WTC11 (cell line): ENCODE measurements around the gene LAMTOR1. TPM values are rescaled to one million over a fixed set of nuclear protein-coding genes. Genes with fewer than 3 reads are reported as not detected.

Experiments
- ATAC-seq: fragments of 200-7000 bp; cut with Tn5 transposase; 2 replicates; pipeline ENCODE4 v1.10.0; 2021; ENCODE audit warnings: mild to moderate bottlenecking, moderate library complexity
- CTCF ChIA-PET: fragments of 300-600 bp; sonication (Branson Sonifier 250); formaldehyde crosslinking; loops from one replicate; lab custom pipeline; 2021; ENCODE audit warnings: antibody characterized with exemption; lab: Charles Lee
- POLR2A ChIA-PET: fragments of 350-600 bp; sonication (Branson Sonifier 250); formaldehyde crosslinking; loops from one replicate; lab custom pipeline; 2021; ENCODE audit warnings: antibody characterized with exemption; lab: Charles Lee
- DNase-seq: peaks from one replicate; pipeline ENCODE4 v3.0.0; 2021; ENCODE audit warnings: low spot score
- H3K27ac Mint-ChIP-seq: 2 replicates; pipeline ENCODE4 v1.8.0; 2021; ENCODE audit warnings: mixed read lengths
- H3K27me3 Mint-ChIP-seq: 2 replicates; pipeline ENCODE4 v1.8.0; 2021; ENCODE audit warnings: low read depth, mild to moderate bottlenecking, moderate library complexity, mixed read lengths
- H3K36me3 Mint-ChIP-seq: 2 replicates; pipeline ENCODE4 v1.8.0; 2021; ENCODE audit warnings: mixed read lengths
- H3K4me1 Mint-ChIP-seq: 2 replicates; pipeline ENCODE4 v1.8.0; 2022; ENCODE audit warnings: mixed read lengths
- H3K4me3 Mint-ChIP-seq: 2 replicates; pipeline ENCODE4 v1.8.0; 2021; ENCODE audit warnings: mild to moderate bottlenecking, moderate library complexity, mixed read lengths
- H3K9me3 Mint-ChIP-seq: 2 replicates; pipeline ENCODE4 v1.8.0; 2021; ENCODE audit warnings: mixed read lengths
- CBFB ChIP-seq: sonication (generic); formaldehyde crosslinking; IDR thresholded peaks from 2 replicates; pipeline ENCODE4 v1.8.1; 2022; ENCODE audit warnings: mild to moderate bottlenecking, low read depth, missing genetic modification reagents
- CREB1 ChIP-seq: sonication (generic); formaldehyde crosslinking; IDR thresholded peaks from 2 replicates; pipeline ENCODE4 v1.8.0; 2023; ENCODE audit warnings: mild to moderate bottlenecking, missing genetic modification reagents
- GRHL2 ChIP-seq: fragments of 250-450 bp; sonication (Bioruptor Pico); IDR thresholded peaks from 2 replicates; pipeline ENCODE4 v1.8.0; 2022; ENCODE audit warnings: mild to moderate bottlenecking, moderate library complexity; ENCODE audit not compliant: insufficient replicate concordance, severe bottlenecking
- HMGA2 ChIP-seq: fragments of 250-450 bp; sonication (Bioruptor Pico); IDR thresholded peaks from 2 replicates; pipeline ENCODE4 v1.4.0; 2021; ENCODE audit warnings: mild to moderate bottlenecking, moderate library complexity
- KAT7 ChIP-seq: sonication (generic); formaldehyde crosslinking; IDR thresholded peaks from 2 replicates; pipeline ENCODE4 v1.8.1; 2023; ENCODE audit warnings: missing genetic modification reagents, mild to moderate bottlenecking, borderline replicate concordance
- NFYB ChIP-seq: sonication (generic); formaldehyde crosslinking; conservative IDR thresholded peaks from 2 replicates; pipeline ENCODE4 v1.8.0; 2022; ENCODE audit warnings: low read depth, missing genetic modification reagents
- NR3C1 ChIP-seq: sonication (generic); formaldehyde crosslinking; conservative IDR thresholded peaks from 2 replicates; pipeline ENCODE4 v1.8.1; 2023; ENCODE audit warnings: low read depth, mild to moderate bottlenecking, missing genetic modification reagents
- SOX15 ChIP-seq: fragments of 250-450 bp; sonication (Bioruptor Pico); IDR thresholded peaks from 2 replicates; pipeline ENCODE4 v1.9.0; 2021; ENCODE audit warnings: mild to moderate bottlenecking
- ZNF263 ChIP-seq: sonication (generic); formaldehyde crosslinking; IDR thresholded peaks from 2 replicates; pipeline ENCODE4 v1.8.1; 2022; ENCODE audit warnings: low read depth, mild to moderate bottlenecking, moderate library complexity, missing genetic modification reagents
- ZNF396 ChIP-seq: fragments of 250-450 bp; sonication (Bioruptor Pico); IDR thresholded peaks from 2 replicates; pipeline ENCODE4 v1.8.0; 2021; ENCODE audit warnings: mild to moderate bottlenecking, moderate library complexity, borderline replicate concordance
- ZNF423 ChIP-seq: fragments of 250-450 bp; sonication (Bioruptor Pico); IDR thresholded peaks from 2 replicates; pipeline ENCODE4 v2.1.2; 2022; ENCODE audit warnings: mild to moderate bottlenecking, moderate library complexity
- total RNA-seq: library from RNA; stranded (reverse); gene quantifications from 3 replicates; pipeline ENCODE4 v1.2.3, GENCODE V29; 2021
- TF ChIP-seq, protein P1 (sequence below): sonication (generic); formaldehyde crosslinking; IDR thresholded peaks from 2 replicates; pipeline ENCODE4 v1.8.0; 2022; ENCODE audit warnings: mild to moderate bottlenecking, missing genetic modification reagents
- TF ChIP-seq, protein P2 (sequence below): fragments of 250-450 bp; sonication (Bioruptor Pico); IDR thresholded peaks from 2 replicates; pipeline ENCODE4 v1.9.0; 2021; ENCODE audit warnings: moderate library complexity, mild to moderate bottlenecking, inconsistent platforms, borderline replicate concordance
- TF ChIP-seq, protein P3 (sequence below): sonication (generic); formaldehyde crosslinking; IDR thresholded peaks from 2 replicates; pipeline ENCODE4 v1.8.1; 2022; ENCODE audit warnings: missing genetic modification reagents, borderline replicate concordance
- TF ChIP-seq, protein P4 (sequence below): sonication (generic); formaldehyde crosslinking; IDR thresholded peaks from 2 replicates; pipeline ENCODE4 v1.8.1; 2023; ENCODE audit warnings: mild to moderate bottlenecking, moderate library complexity, missing genetic modification reagents
- TF ChIP-seq, protein P5 (sequence below): sonication (generic); formaldehyde crosslinking; IDR thresholded peaks from 2 replicates; pipeline ENCODE4 v1.8.1; 2023; ENCODE audit warnings: mild to moderate bottlenecking, missing genetic modification reagents
- TF ChIP-seq, protein P6 (sequence below): sonication (generic); formaldehyde crosslinking; IDR thresholded peaks from 2 replicates; pipeline ENCODE4 v1.8.0; 2023; ENCODE audit warnings: missing genetic modification reagents
- TF ChIP-seq, protein P7 (sequence below): fragments of 250-450 bp; sonication (Bioruptor Pico); IDR thresholded peaks from 2 replicates; pipeline ENCODE4 v2.1.2; 2022; ENCODE audit warnings: mild to moderate bottlenecking, moderate library complexity
- TF ChIP-seq, protein P8 (sequence below): fragments of 200-600 bp; IDR thresholded peaks from 2 replicates; pipeline ENCODE4 v1.8.0; 2022; ENCODE audit warnings: antibody characterized with exemption

LAMTOR1 gene
- total RNA-seq, 1 experiment from 2014 or later: 79.4 TPM

DNA sequence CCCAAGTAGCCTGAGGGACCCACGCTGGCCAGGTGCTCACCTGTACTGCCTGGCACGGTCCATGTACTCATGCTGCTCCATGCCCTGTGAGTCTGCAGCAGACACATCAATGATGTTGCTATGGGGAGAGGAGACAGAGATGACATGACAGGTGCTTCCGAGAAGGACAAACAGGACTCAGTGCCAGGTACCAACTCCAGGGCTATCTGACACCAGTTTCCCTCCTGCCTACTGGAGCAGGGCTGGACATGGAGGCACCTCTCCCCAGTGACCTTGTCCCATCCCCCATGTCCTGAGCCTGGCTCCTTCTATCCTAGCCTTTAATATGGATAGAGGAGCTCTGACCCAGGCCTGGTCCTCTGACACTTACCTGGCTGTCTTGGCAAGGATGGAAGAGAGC is 4.4 kb downstream of the LAMTOR1 start:
- TF ChIP-seq CBFB (CRISPR knock-in tag) (no peak), ZNF396 (CRISPR knock-in tag) (no peak), KAT7 (CRISPR knock-in tag) (no peak), CREB1 (CRISPR knock-in tag) (no peak), ZNF423 (CRISPR knock-in tag) (no peak), SOX15 (CRISPR knock-in tag) (no peak), ZNF263 (no peak), GRHL2 (CRISPR knock-in tag) (no peak), NFYB (no peak), NR3C1 (no peak)
- TF ChIP-seq, protein P1, sequence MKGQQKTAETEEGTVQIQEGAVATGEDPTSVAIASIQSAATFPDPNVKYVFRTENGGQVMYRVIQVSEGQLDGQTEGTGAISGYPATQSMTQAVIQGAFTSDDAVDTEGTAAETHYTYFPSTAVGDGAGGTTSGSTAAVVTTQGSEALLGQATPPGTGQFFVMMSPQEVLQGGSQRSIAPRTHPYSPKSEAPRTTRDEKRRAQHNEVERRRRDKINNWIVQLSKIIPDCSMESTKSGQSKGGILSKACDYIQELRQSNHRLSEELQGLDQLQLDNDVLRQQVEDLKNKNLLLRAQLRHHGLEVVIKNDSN (CRISPR knock-in tag): no peak
- TF ChIP-seq, protein P2, sequence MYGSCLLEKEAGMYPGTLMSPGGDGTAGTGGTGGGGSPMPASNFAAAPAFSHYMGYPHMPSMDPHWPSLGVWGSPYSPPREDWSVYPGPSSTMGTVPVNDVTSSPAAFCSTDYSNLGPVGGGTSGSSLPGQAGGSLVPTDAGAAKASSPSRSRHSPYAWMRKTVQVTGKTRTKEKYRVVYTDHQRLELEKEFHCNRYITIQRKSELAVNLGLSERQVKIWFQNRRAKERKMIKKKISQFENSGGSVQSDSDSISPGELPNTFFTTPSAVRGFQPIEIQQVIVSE (CRISPR knock-in tag): no peak
- TF ChIP-seq, protein P3, sequence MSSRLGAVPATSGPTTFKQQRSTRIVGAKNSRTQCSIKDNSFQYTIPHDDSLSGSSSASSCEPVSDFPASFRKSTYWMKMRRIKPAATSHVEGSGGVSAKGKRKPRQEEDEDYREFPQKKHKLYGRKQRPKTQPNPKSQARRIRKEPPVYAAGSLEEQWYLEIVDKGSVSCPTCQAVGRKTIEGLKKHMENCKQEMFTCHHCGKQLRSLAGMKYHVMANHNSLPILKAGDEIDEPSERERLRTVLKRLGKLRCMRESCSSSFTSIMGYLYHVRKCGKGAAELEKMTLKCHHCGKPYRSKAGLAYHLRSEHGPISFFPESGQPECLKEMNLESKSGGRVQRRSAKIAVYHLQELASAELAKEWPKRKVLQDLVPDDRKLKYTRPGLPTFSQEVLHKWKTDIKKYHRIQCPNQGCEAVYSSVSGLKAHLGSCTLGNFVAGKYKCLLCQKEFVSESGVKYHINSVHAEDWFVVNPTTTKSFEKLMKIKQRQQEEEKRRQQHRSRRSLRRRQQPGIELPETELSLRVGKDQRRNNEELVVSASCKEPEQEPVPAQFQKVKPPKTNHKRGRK (CRISPR knock-in tag): no peak
- TF ChIP-seq, protein P4, sequence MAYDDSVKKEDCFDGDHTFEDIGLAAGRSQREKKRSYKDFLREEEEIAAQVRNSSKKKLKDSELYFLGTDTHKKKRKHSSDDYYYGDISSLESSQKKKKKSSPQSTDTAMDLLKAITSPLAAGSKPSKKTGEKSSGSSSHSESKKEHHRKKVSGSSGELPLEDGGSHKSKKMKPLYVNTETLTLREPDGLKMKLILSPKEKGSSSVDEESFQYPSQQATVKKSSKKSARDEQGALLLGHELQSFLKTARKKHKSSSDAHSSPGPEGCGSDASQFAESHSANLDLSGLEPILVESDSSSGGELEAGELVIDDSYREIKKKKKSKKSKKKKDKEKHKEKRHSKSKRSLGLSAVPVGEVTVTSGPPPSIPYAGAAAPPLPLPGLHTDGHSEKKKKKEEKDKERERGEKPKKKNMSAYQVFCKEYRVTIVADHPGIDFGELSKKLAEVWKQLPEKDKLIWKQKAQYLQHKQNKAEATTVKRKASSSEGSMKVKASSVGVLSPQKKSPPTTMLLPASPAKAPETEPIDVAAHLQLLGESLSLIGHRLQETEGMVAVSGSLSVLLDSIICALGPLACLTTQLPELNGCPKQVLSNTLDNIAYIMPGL (CRISPR knock-in tag): no peak
- TF ChIP-seq, protein P5, sequence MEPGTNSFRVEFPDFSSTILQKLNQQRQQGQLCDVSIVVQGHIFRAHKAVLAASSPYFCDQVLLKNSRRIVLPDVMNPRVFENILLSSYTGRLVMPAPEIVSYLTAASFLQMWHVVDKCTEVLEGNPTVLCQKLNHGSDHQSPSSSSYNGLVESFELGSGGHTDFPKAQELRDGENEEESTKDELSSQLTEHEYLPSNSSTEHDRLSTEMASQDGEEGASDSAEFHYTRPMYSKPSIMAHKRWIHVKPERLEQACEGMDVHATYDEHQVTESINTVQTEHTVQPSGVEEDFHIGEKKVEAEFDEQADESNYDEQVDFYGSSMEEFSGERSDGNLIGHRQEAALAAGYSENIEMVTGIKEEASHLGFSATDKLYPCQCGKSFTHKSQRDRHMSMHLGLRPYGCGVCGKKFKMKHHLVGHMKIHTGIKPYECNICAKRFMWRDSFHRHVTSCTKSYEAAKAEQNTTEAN: no peak
- TF ChIP-seq, protein P6, sequence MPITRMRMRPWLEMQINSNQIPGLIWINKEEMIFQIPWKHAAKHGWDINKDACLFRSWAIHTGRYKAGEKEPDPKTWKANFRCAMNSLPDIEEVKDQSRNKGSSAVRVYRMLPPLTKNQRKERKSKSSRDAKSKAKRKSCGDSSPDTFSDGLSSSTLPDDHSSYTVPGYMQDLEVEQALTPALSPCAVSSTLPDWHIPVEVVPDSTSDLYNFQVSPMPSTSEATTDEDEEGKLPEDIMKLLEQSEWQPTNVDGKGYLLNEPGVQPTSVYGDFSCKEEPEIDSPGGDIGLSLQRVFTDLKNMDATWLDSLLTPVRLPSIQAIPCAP (CRISPR knock-in tag): no peak
- TF ChIP-seq, protein P7, sequence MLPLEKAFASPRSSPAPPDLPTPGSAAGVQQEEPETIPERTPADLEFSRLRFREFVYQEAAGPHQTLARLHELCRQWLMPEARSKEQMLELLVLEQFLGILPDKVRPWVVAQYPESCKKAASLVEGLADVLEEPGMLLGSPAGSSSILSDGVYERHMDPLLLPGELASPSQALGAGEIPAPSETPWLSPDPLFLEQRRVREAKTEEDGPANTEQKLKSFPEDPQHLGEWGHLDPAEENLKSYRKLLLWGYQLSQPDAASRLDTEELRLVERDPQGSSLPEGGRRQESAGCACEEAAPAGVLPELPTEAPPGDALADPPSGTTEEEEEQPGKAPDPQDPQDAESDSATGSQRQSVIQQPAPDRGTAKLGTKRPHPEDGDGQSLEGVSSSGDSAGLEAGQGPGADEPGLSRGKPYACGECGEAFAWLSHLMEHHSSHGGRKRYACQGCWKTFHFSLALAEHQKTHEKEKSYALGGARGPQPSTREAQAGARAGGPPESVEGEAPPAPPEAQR (CRISPR knock-in tag): no peak
- ATAC-seq (no peak), DNase-seq (no peak)
- Mint-ChIP-seq H3K27ac (no peak overlapping the region), H3K36me3 (peaks cover 22% of the 10 kb centered on the region), H3K27me3 (no peaks in the 10 kb centered on the region), H3K4me1 (peaks cover 19% of the 10 kb centered on the region), H3K9me3 (no peaks in the 10 kb centered on the region), H3K4me3 (no peak overlapping the region)
- ChIA-PET CTCF (interaction anchor here (2.1 kb wide), 1 partner anchor 73 kb away, joined by 10 read pairs; no protein-coding TSS in a partner anchor), POLR2A (no interaction called here)

DNA sequence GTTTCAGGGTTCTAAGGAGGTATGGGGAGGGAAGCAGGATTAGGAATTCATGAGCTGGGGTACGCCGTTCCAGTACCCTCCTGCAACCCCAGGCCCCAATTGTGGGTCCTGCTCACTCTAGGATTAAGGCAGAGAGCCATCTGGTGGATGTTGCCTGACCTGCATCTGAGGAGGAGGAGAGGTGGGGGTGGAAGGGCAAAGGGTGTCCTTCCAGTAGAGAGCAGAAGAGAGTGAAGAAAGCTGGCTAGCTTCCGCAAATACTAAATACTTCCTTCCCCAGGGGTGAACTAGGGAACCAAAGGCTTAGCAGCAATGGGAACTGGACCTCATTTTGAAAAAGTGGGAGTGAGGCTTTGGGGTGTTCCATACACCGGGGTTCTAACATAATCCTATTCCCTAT is 11.8 kb downstream of the LAMTOR1 start:
- TF ChIP-seq HMGA2: no peak
- TF ChIP-seq, protein P8, sequence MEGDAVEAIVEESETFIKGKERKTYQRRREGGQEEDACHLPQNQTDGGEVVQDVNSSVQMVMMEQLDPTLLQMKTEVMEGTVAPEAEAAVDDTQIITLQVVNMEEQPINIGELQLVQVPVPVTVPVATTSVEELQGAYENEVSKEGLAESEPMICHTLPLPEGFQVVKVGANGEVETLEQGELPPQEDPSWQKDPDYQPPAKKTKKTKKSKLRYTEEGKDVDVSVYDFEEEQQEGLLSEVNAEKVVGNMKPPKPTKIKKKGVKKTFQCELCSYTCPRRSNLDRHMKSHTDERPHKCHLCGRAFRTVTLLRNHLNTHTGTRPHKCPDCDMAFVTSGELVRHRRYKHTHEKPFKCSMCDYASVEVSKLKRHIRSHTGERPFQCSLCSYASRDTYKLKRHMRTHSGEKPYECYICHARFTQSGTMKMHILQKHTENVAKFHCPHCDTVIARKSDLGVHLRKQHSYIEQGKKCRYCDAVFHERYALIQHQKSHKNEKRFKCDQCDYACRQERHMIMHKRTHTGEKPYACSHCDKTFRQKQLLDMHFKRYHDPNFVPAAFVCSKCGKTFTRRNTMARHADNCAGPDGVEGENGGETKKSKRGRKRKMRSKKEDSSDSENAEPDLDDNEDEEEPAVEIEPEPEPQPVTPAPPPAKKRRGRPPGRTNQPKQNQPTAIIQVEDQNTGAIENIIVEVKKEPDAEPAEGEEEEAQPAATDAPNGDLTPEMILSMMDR: peak; percentile 49; the same call in 1 of the 2 replicates
- H3K36me3 Mint-ChIP-seq: no peaks in the 10 kb centered on the region
- peak overlapping the region; percentile 75; the same call in 1 of the 2 replicates for H3K27ac Mint-ChIP-seq
- CTCF ChIA-PET: interaction anchor here (0.6 to 7.2 kb wide), 37 partner anchors 9 to 380 kb away, joined by 3 to 235 read pairs (median 6); partner anchors contain the start of genes ANAPC15, FOLR1, LAMTOR1 and RNF121
- DNase-seq: peak; percentile 85
- no peak overlapping the region for H3K4me3 Mint-ChIP-seq
- H3K9me3 Mint-ChIP-seq: no peaks in the 10 kb centered on the region
- POLR2A ChIA-PET: interaction anchor here (0.8 to 1.5 kb wide), 3 partner anchors 22 to 67 kb away, joined by 4 to 12 read pairs (median 4); partner anchors contain the start of gene ANAPC15
- ATAC-seq: peak; percentile 98
- no peaks in the 10 kb centered on the region for H3K27me3 Mint-ChIP-seq
- peaks cover 13% of the 10 kb centered on the region for H3K4me1 Mint-ChIP-seq
